Astrocyte (in vitro differentiated cells and primary cell): ENCODE results near the gene AKAP13. TPM values are rescaled to one million over a fixed set of nuclear protein-coding genes. Genes with fewer than 3 reads are reported as not detected.

ENCODE experiments used
- DNase-seq: peaks from one replicate; pipeline ENCODE4 v3.0.0-alpha.2; 2010; ENCODE audit warnings: low read depth
- FAIRE-seq: peaks from 2 replicates; lab custom pipeline; 2011; peaks lifted over from hg19 to GRCh38; lab: Jason Lieb, UNC
- H2AFZ ChIP-seq: 2 replicates; pipeline ENCODE4 v1.6.0; 2012; ENCODE audit warnings: low read depth, low read length, inconsistent platforms
- H3K27ac ChIP-seq: 2 replicates; pipeline ENCODE4 v1.5.1; 2011; ENCODE audit warnings: low read depth, low read length, inconsistent platforms
- H3K27me3 ChIP-seq: 2 replicates; pipeline ENCODE4 v1.6.0; 2011; ENCODE audit warnings: low read length, inconsistent platforms; ENCODE audit not compliant: insufficient read depth
- H3K36me3 ChIP-seq: 2 replicates; pipeline ENCODE4 v1.5.1; 2011; ENCODE audit warnings: low read length, inconsistent platforms; ENCODE audit not compliant: insufficient read depth
- H3K4me1 ChIP-seq: 2 replicates; pipeline ENCODE4 v1.5.1; 2011; ENCODE audit warnings: low read length, inconsistent platforms; ENCODE audit not compliant: insufficient read depth
- H3K4me2 ChIP-seq: 2 replicates; pipeline ENCODE4 v1.6.0; 2012; ENCODE audit warnings: low read length, inconsistent platforms
- H3K4me3 ChIP-seq: 2 replicates; pipeline ENCODE4 v1.5.1; 2011; ENCODE audit warnings: low read depth, mild to moderate bottlenecking, low read length, inconsistent platforms; ENCODE audit not compliant: insufficient read depth
- H3K79me2 ChIP-seq: 2 replicates; pipeline ENCODE4 v1.6.0; 2012; ENCODE audit warnings: mild to moderate bottlenecking, low read length, inconsistent platforms; ENCODE audit not compliant: insufficient read depth
- H3K9ac ChIP-seq: 2 replicates; pipeline ENCODE4 v1.6.0; 2012; ENCODE audit warnings: mild to moderate bottlenecking, low read length, inconsistent platforms
- H3K9me3 ChIP-seq: 2 replicates; pipeline ENCODE4 v1.5.1; 2012; ENCODE audit warnings: low read depth, mild to moderate bottlenecking, low read length, inconsistent platforms; ENCODE audit not compliant: insufficient read depth
- H4K20me1 ChIP-seq: 2 replicates; pipeline ENCODE4 v1.6.0; 2012; ENCODE audit warnings: low read length, inconsistent platforms; ENCODE audit not compliant: insufficient read depth
- H3K27ac Mint-ChIP-seq: one replicate; pipeline ENCODE4 v1.8.0; 2021; ENCODE audit warnings: mild to moderate bottlenecking, mixed read lengths; ENCODE audit not compliant: unreplicated experiment
- H3K27me3 Mint-ChIP-seq: one replicate; pipeline ENCODE4 v1.8.0; 2021; ENCODE audit warnings: low read depth, mixed read lengths; ENCODE audit not compliant: unreplicated experiment
- H3K36me3 Mint-ChIP-seq: one replicate; pipeline ENCODE4 v1.8.0; 2021; ENCODE audit warnings: low read depth, mixed read lengths; ENCODE audit not compliant: unreplicated experiment
- H3K4me1 Mint-ChIP-seq: one replicate; pipeline ENCODE4 v1.8.0; 2021; ENCODE audit warnings: low read depth, mixed read lengths; ENCODE audit not compliant: unreplicated experiment
- H3K4me3 Mint-ChIP-seq: one replicate; pipeline ENCODE4 v1.8.0; 2021; ENCODE audit warnings: mild to moderate bottlenecking, moderate library complexity, mixed read lengths; ENCODE audit not compliant: unreplicated experiment
- H3K9me3 Mint-ChIP-seq: one replicate; pipeline ENCODE4 v1.8.0; 2021; ENCODE audit warnings: mild to moderate bottlenecking, mixed read lengths; ENCODE audit not compliant: unreplicated experiment
- CTCF ChIP-seq: IDR thresholded peaks from 2 replicates; pipeline ENCODE4 v1.5.1; 2011; ENCODE audit warnings: low read depth, mild to moderate bottlenecking, inconsistent platforms, low read length, moderate library complexity; ENCODE audit not compliant: insufficient read depth
- EZH2 ChIP-seq: IDR thresholded peaks from 2 replicates; pipeline ENCODE4 v1.6.1; 2012; ENCODE audit warnings: mild to moderate bottlenecking, low read length, inconsistent platforms; ENCODE audit not compliant: insufficient read depth
- total RNA-seq: library from RNA; stranded (reverse); gene quantifications from 2 replicates; pipeline ENCODE4 v1.2.1, GENCODE V29; 2021

AKAP13 gene
- total RNA-seq, 1 donor from 2014 or later, result 98.2 TPM

GRCh38 chr15:85591622-85592021 lies 211.2 kb downstream of the AKAP13 start:
- H3K4me1 Mint-ChIP-seq, result peaks cover 32% of the 10 kb centered on the region
- peaks cover 5% of the 10 kb centered on the region for H3K36me3 Mint-ChIP-seq

GRCh38 chr15:85592148-85592547 lies 211.7 kb downstream of the AKAP13 start:
- FAIRE-seq, result peak; percentile 79
- peaks cover 13% of the 10 kb centered on the region for H3K79me2 ChIP-seq
- Mint-ChIP-seq H3K36me3 (peaks cover 5% of the 10 kb centered on the region), H3K9me3 (no peaks in the 10 kb centered on the region), H3K27me3 (no peaks in the 10 kb centered on the region), H3K27ac (peak overlapping the region; percentile 75), H3K4me3 (no peak overlapping the region), H3K4me1 (peaks cover 32% of the 10 kb centered on the region)
- H3K36me3 ChIP-seq, result no peaks in the 10 kb centered on the region
- peak overlapping the region; percentile 24 for H3K4me2 ChIP-seq
- no peaks in the 10 kb centered on the region for H3K27me3 ChIP-seq
- H4K20me1 ChIP-seq, result no peaks in the 10 kb centered on the region
- H3K4me1 ChIP-seq, result peaks cover 25% of the 10 kb centered on the region
- peak overlapping the region; percentile 62 for H3K27ac ChIP-seq
- H3K9ac ChIP-seq, result peak overlapping the region; percentile 30
- no peak overlapping the region for H2AFZ ChIP-seq
- H3K4me3 ChIP-seq, result no peak overlapping the region
- no peak for TF ChIP-seq EZH2
- TF ChIP-seq CTCF, result peak; percentile 34
- no peaks in the 10 kb centered on the region for H3K9me3 ChIP-seq
- peak; percentile 81 for DNase-seq

More at GRCh38 chr15:85591622-85592021, 211.2 kb downstream of the AKAP13 start:
- no peak for DNase-seq
- Mint-ChIP-seq H3K27ac (no peak overlapping the region), H3K4me3 (no peak overlapping the region), H3K9me3 (no peaks in the 10 kb centered on the region), H3K27me3 (no peaks in the 10 kb centered on the region)
- Histone ChIP-seq H3K4me2 (no peak overlapping the region), H3K36me3 (no peaks in the 10 kb centered on the region), H4K20me1 (no peaks in the 10 kb centered on the region), H3K4me3 (no peak overlapping the region), H2AFZ (no peak overlapping the region), H3K9me3 (no peaks in the 10 kb centered on the region), H3K27me3 (no peaks in the 10 kb centered on the region), H3K9ac (peak overlapping the region; percentile 30), H3K27ac (peak overlapping the region; percentile 62), H3K79me2 (peaks cover 15% of the 10 kb centered on the region), H3K4me1 (peaks cover 25% of the 10 kb centered on the region)
- FAIRE-seq, result no peak
- TF ChIP-seq EZH2 (no peak), CTCF (no peak)

- Mint-ChIP-seq H3K36me3 (no peaks in the 10 kb centered on the region), H3K4me1 (peaks cover 37% of the 10 kb centered on the region), H3K27ac (no peak overlapping the region), H3K27me3 (no peaks in the 10 kb centered on the region), H3K4me3 (no peak overlapping the region), H3K9me3 (no peaks in the 10 kb centered on the region)
- no peak overlapping the region for H3K27ac ChIP-seq
- FAIRE-seq (no peak), DNase-seq (no peak)
- H3K4me2 ChIP-seq, result no peak overlapping the region
- H2AFZ ChIP-seq, result no peak overlapping the region
- no peaks in the 10 kb centered on the region for H4K20me1 ChIP-seq
- peaks cover 13% of the 10 kb centered on the region for H3K4me1 ChIP-seq
- no peak overlapping the region for H3K4me3 ChIP-seq
- no peaks in the 10 kb centered on the region for H3K27me3 ChIP-seq
- H3K9me3 ChIP-seq, result no peaks in the 10 kb centered on the region
- no peak overlapping the region for H3K9ac ChIP-seq
- TF ChIP-seq CTCF (no peak), EZH2 (no peak)
- H3K36me3 ChIP-seq, result no peaks in the 10 kb centered on the region
- H3K79me2 ChIP-seq, result peaks cover 9% of the 10 kb centered on the region
Measured at GRCh38 chr15:85593809-85594445, 213.5 kb downstream of the AKAP13 start.
